IMR-90 (cell line): Measurements from ENCODE around the gene SAG. TPM values are rescaled to one million over a fixed set of nuclear protein-coding genes. Genes with fewer than 3 reads are reported as not detected.

Source experiments
- ATAC-seq: fragments of 200-7000 bp; cut with Tn5 transposase; 2 replicates; pipeline ENCODE4 v1.9.1; 2020; ENCODE audit warnings: low read depth, mild to moderate bottlenecking, moderate library complexity
- BruUV-seq: library from RNA; stranded (reverse); fragments of 400-500 nt; replicated peaks from 2 replicates; lab custom pipeline; 2021; lab: Mats Ljungman, UMichigan
- CTCF ChIA-PET: fragments of 300-600 bp; formaldehyde crosslinking; extraction: SDS; loops from one replicate; lab custom pipeline; 2021; ENCODE audit warnings: antibody characterized with exemption; lab: Yijun Ruan, JAX
- POLR2A ChIA-PET: fragments of 300-600 bp; sonication (Branson Sonifier 250); formaldehyde crosslinking; loops from one replicate; lab custom pipeline; 2022; ENCODE audit warnings: antibody characterized with exemption; ENCODE audit not compliant: unreplicated experiment; lab: Charles Lee
- DNase-seq: peaks from one replicate; pipeline ENCODE4 v3.0.0; 2013
- H2AFZ ChIP-seq: replicated peaks from 2 replicates; pipeline ENCODE3; 2013; ENCODE audit warnings: low read length, mild to moderate bottlenecking; ENCODE audit not compliant: poor library complexity
- H2AK5ac ChIP-seq: 2 replicates; pipeline ENCODE4 v1.6.1; 2013; ENCODE audit warnings: low read depth, low read length, inconsistent platforms
- H2AK9ac ChIP-seq: replicated peaks from 2 replicates; pipeline ENCODE3; 2013; ENCODE audit warnings: mild to moderate bottlenecking, low read depth, low read length, moderate library complexity; ENCODE audit not compliant: poor library complexity
- H2BK120ac ChIP-seq: 2 replicates; pipeline ENCODE4 v1.6.1; 2013; ENCODE audit warnings: low read depth, low read length, inconsistent platforms
- H2BK15ac ChIP-seq: 3 replicates; pipeline ENCODE4 v1.6.1; 2013; ENCODE audit warnings: low read depth, low read length, inconsistent platforms
- H2BK20ac ChIP-seq: 2 replicates; pipeline ENCODE4 v1.6.1; 2013; ENCODE audit warnings: low read depth, mild to moderate bottlenecking, inconsistent platforms, low read length, moderate library complexity
- H2BK5ac ChIP-seq: 2 replicates; pipeline ENCODE4 v1.6.1; 2013; ENCODE audit warnings: mild to moderate bottlenecking, low read depth, low read length, inconsistent platforms; ENCODE audit not compliant: poor library complexity, severe bottlenecking
- H3K14ac ChIP-seq: replicated peaks from 2 replicates; pipeline ENCODE4 v1.6.1; 2013; ENCODE audit warnings: low read depth, low read length, inconsistent platforms
- H3K18ac ChIP-seq: 2 replicates; pipeline ENCODE4 v1.6.1; 2013; ENCODE audit warnings: low read depth, low read length, control low read depth
- H3K23ac ChIP-seq: 2 replicates; pipeline ENCODE4 v1.6.1; 2013; ENCODE audit warnings: low read depth, low read length, inconsistent platforms
- H3K27ac ChIP-seq: 2 replicates; pipeline ENCODE4 v1.5.1; 2013; ENCODE audit warnings: mild to moderate bottlenecking, control low read depth, low read length; ENCODE audit not compliant: insufficient read depth
- H3K27me3 ChIP-seq: 2 replicates; pipeline ENCODE4 v1.6.1; 2013; ENCODE audit warnings: low read length; ENCODE audit not compliant: control insufficient read depth, insufficient read depth
- H3K36me3 ChIP-seq: 2 replicates; pipeline ENCODE4 v1.6.1; 2013; ENCODE audit warnings: low read length, mixed read lengths; ENCODE audit not compliant: control insufficient read depth, insufficient read depth
- H3K4ac ChIP-seq: 2 replicates; pipeline ENCODE4 v1.6.1; 2013; ENCODE audit warnings: low read depth, low read length, inconsistent platforms
- H3K4me1 ChIP-seq: 2 replicates; pipeline ENCODE4 v1.6.1; 2013; ENCODE audit warnings: low read length, mixed read lengths; ENCODE audit not compliant: control insufficient read depth, insufficient read depth
- H3K4me2 ChIP-seq: 2 replicates; pipeline ENCODE4 v1.6.1; 2013; ENCODE audit warnings: low read depth, mild to moderate bottlenecking, control low read depth, low read length, moderate library complexity
- H3K4me3 ChIP-seq: 2 replicates; pipeline ENCODE4 v1.5.1; 2013; ENCODE audit warnings: low read depth, mild to moderate bottlenecking, control low read depth, low read length, moderate library complexity; ENCODE audit not compliant: insufficient read depth
- H3K56ac ChIP-seq: 2 replicates; pipeline ENCODE4 v1.6.1; 2013; ENCODE audit warnings: low read length, inconsistent platforms; ENCODE audit not compliant: insufficient read depth; ENCODE audit errors: extremely low read depth
- H3K79me1 ChIP-seq, 2 experiments: 2 replicates each; pipeline ENCODE4 v1.6.1; 2013; ENCODE audit warnings: low read length in 2 of 2, inconsistent platforms in 1 of 2, low read depth in 1 of 2
- H3K9ac ChIP-seq: 2 replicates; pipeline ENCODE4 v1.6.1; 2013; ENCODE audit warnings: low read depth, low read length, control low read depth
- H3K9me1 ChIP-seq: 2 replicates; pipeline ENCODE4 v1.6.1; 2013; ENCODE audit warnings: low read length, inconsistent platforms; ENCODE audit not compliant: insufficient read depth
- H3K9me3 ChIP-seq: 2 replicates; pipeline ENCODE4 v1.6.1; 2013; ENCODE audit warnings: low read length; ENCODE audit not compliant: control insufficient read depth, insufficient read depth
- H4K20me1 ChIP-seq: 2 replicates; pipeline ENCODE4 v1.6.1; 2013; ENCODE audit warnings: low read length, inconsistent platforms; ENCODE audit not compliant: insufficient read depth
- H4K5ac ChIP-seq: 2 replicates; pipeline ENCODE4 v1.6.1; 2013; ENCODE audit warnings: mild to moderate bottlenecking, low read depth, low read length, control low read depth
- H4K8ac ChIP-seq, 2 experiments: 2 replicates each; pipeline ENCODE4 v1.6.1; 2013; ENCODE audit warnings: low read depth in 2 of 2, low read length in 2 of 2, control low read depth in 1 of 2, inconsistent platforms in 1 of 2
- H4K91ac ChIP-seq: 2 replicates; pipeline ENCODE4 v1.6.1; 2013; ENCODE audit warnings: low read depth, low read length, inconsistent platforms; ENCODE audit not compliant: insufficient read depth
- BHLHE40 ChIP-seq: fragments of 150-350 bp; IDR thresholded peaks from 2 replicates; pipeline ENCODE4 v1.6.1; 2016; ENCODE audit warnings: mild to moderate bottlenecking, low read depth, low read length
- MAZ ChIP-seq: IDR thresholded peaks from 2 replicates; pipeline ENCODE4 v1.6.1; 2012; ENCODE audit warnings: low read depth, mild to moderate bottlenecking, low read length, improper control_type of control experiment, moderate library complexity, borderline replicate concordance
- MXI1 ChIP-seq: IDR thresholded peaks from 2 replicates; pipeline ENCODE4 v1.6.1; 2012; ENCODE audit warnings: low read depth, mild to moderate bottlenecking, low read length, moderate library complexity, borderline replicate concordance
- RAD21 ChIP-seq: IDR thresholded peaks from 2 replicates; pipeline ENCODE4 v1.6.1; 2012; ENCODE audit warnings: low read length, improper control_type of control experiment
- SMC3 ChIP-seq: fragments of 150-350 bp; IDR thresholded peaks from 2 replicates; pipeline ENCODE4 v1.6.1; 2016; ENCODE audit warnings: low read depth, mild to moderate bottlenecking, antibody characterized with exemption, low read length, moderate library complexity
- WGBS, 2 experiments: methylation state at CpG; one replicate each; pipeline versions ENCODE4 v1.1.5 to v1.1.7; 2013; ENCODE audit warnings: missing lambda C conversion rate in 2 of 2; ENCODE audit not compliant: insufficient read length in 1 of 2; ENCODE audit errors: extremely low coverage in 2 of 2; 5-methylcytosine and 5-hydroxymethylcytosine counted together
- dilution Hi-C: fragments of 300-500 bp; cut with HindIII; formaldehyde crosslinking; loops from one replicate; pipeline ENCODE4 v1.14.3; 2018; ENCODE audit warnings: low sequenced_read_pairs; ENCODE audit not compliant: unreplicated experiment
- in situ Hi-C: fragments of 300-500 bp; cut with MboI; formaldehyde crosslinking; loops from 3 replicates; pipeline ENCODE4 v1.14.3; 2019; ENCODE audit warnings: low sequenced_read_pairs, inconsistent platforms, mixed read lengths
- intact Hi-C: fragments of 100-400 bp; cut with micrococcal nuclease; formaldehyde crosslinking; loops from 2 replicates; pipeline ENCODE4 v1.10.0; 2022
- polyA plus RNA-seq, 3 experiments: library from polyadenylated mRNA; depleted of rRNA; stranded (reverse); fragments of >200 nt; gene quantifications; 2 replicates each; pipeline ENCODE4 v1.2.3, GENCODE V29; 2012; ENCODE audit warnings: low replicate concordance in 1 of 3
- total RNA-seq: library from RNA; depleted of rRNA; stranded (reverse); fragments of >200 nt; gene quantifications from 2 replicates; pipeline ENCODE4 v1.2.3, GENCODE V29; 2012

SAG gene
- total and polyA plus RNA-seq, 2 of the 4 experiments (the other 2 are of a cell fraction): not detected

DNA sequence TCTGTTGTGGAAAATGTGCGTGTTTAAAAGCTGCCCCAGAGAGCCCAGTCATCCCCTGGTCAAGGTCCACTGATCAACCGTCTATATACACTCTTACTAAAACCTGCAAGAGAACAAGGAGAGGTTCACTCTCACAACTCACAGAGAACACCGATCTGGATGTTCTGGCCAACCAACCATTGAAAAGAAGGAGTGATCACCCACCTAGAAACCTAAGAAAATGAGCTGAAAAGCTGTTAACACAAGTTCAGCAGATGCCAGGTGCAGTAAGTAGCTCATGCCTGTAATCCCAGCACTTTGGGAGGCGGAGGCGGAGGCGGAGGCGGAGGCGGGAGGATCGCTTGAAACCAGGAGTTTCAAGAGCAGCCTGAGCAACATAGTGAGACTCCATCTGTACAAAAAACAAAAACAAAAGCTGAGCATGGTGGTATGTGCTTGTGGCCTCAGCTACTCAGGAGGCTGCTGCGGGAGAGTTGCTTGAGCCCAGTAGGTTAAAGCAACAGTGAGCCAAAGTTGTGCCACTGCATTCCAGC is 41.7 kb upstream of the SAG start:
- H3K27ac ChIP-seq: no peak overlapping the region
- no peaks in the 10 kb centered on the region for H3K9me1 ChIP-seq
- H3K4ac ChIP-seq: no peak overlapping the region
- peaks cover 51% of the 10 kb centered on the region for H3K36me3 ChIP-seq
- dilution Hi-C loops: no loop called here
- intact Hi-C loops: no loop called here
- H4K5ac ChIP-seq: no peak overlapping the region
- H2BK15ac ChIP-seq: no peak overlapping the region
- H3K9ac ChIP-seq: no peak overlapping the region
- no CpG with 5 or more reads among the region's 10 CpGs for WGBS, 2 experiments
- H2BK120ac ChIP-seq: no peak overlapping the region
- no peak overlapping the region for H2BK5ac ChIP-seq
- no peak for TF ChIP-seq BHLHE40
- no peak for TF ChIP-seq RAD21
- TF ChIP-seq SMC3: no peak
- no peak for TF ChIP-seq MAZ
- no peak for TF ChIP-seq MXI1
- no peaks in the 10 kb centered on the region for H3K9me3 ChIP-seq
- H4K91ac ChIP-seq: no peak overlapping the region
- H3K4me2 ChIP-seq: no peak overlapping the region
- H4K8ac ChIP-seq: no peak overlapping the region
- BruUV-seq: no TSS peak
- no peak overlapping the region for H3K56ac ChIP-seq
- H3K27me3 ChIP-seq: no peaks in the 10 kb centered on the region
- H2BK20ac ChIP-seq: no peak overlapping the region
- no peak for ATAC-seq
- H3K4me3 ChIP-seq: no peak overlapping the region
- no peak overlapping the region for H3K14ac ChIP-seq
- DNase-seq: no peak
- H2AK5ac ChIP-seq: no peak overlapping the region
- no peak overlapping the region for H3K23ac ChIP-seq
- peaks cover 14 to 22% of the 10 kb centered on the region in 2 experiments; a peak in 3 of 4 replicates for H3K79me1 ChIP-seq
- no peak overlapping the region for H2AK9ac ChIP-seq
- no peaks in the 10 kb centered on the region for H3K4me1 ChIP-seq
- H4K20me1 ChIP-seq: 0 out of 2 replicates have a peak, but pooled peaks cover 3% of the 10 kb centered on the region
- in situ Hi-C loops: no loop called here
- no peak overlapping the region for H3K18ac ChIP-seq
- POLR2A ChIA-PET: no interaction called here
- H2AFZ ChIP-seq: no peak overlapping the region
- CTCF ChIA-PET: no interaction called here
